Thymus (tissue), 11 donors: ENCODE measurements around the gene TMEM175. TPM values are rescaled to one million over a fixed set of nuclear protein-coding genes. Genes with fewer than 3 reads are reported as not detected.

Experiments
- DNase-seq, 9 donors: peaks; one replicate each; pipeline ENCODE4 v3.0.0-alpha.2; 2013; ENCODE audit warnings: low spot score in 9 of 9, low read depth in 6 of 9, missing footprints in 1 of 9
- H3K27ac ChIP-seq, 2 donors: one replicate each; pipeline ENCODE4 v1.5.1; 2013; ENCODE audit warnings: control low read depth in 1 of 2, low read depth in 1 of 2, low read length in 1 of 2, mild to moderate bottlenecking in 1 of 2, moderate library complexity in 1 of 2
- H3K27me3 ChIP-seq, 2 donors: one replicate each; pipeline ENCODE4 v1.5.1; 2013; ENCODE audit warnings: low read length in 1 of 2; ENCODE audit not compliant: control insufficient read depth in 2 of 2, insufficient read depth in 1 of 2
- H3K36me3 ChIP-seq, 2 donors: one replicate each; pipeline ENCODE4 v1.5.1; 2013; ENCODE audit warnings: low read length in 1 of 2, mild to moderate bottlenecking in 1 of 2, moderate library complexity in 1 of 2; ENCODE audit not compliant: control insufficient read depth in 2 of 2, insufficient read depth in 2 of 2
- H3K4me1 ChIP-seq, 2 donors: one replicate each; pipeline ENCODE4 v1.5.1; 2013; ENCODE audit warnings: low read length in 2 of 2; ENCODE audit not compliant: control insufficient read depth in 2 of 2, insufficient read depth in 2 of 2
- H3K4me3 ChIP-seq, 2 donors: one replicate each; pipeline ENCODE4 v1.5.1; 2013; ENCODE audit warnings: low read length in 2 of 2, control low read depth in 1 of 2, mild to moderate bottlenecking in 1 of 2
- H3K9me3 ChIP-seq, 2 donors: one replicate each; pipeline ENCODE4 v1.5.1; 2013; ENCODE audit warnings: low read length in 1 of 2, mild to moderate bottlenecking in 1 of 2; ENCODE audit not compliant: control insufficient read depth in 2 of 2, insufficient read depth in 1 of 2
- WGBS: extraction: QIAGEN DNeasy Blood & Tissue Kit; methylation state at CpG from one replicate; pipeline ENCODE4 v1.1.7; 2013; 5-methylcytosine and 5-hydroxymethylcytosine counted together
- polyA plus RNA-seq: library from polyadenylated mRNA; stranded (reverse); fragments of 200-250 nt; gene quantifications from one replicate; pipeline ENCODE4 v1.2.3, GENCODE V29; 2013
- total RNA-seq: library from RNA; stranded (reverse); fragments of 120-200 nt; gene quantifications from one replicate; pipeline ENCODE4 v1.2.4, GENCODE V29; 2013
- donor health status: healthy.

TMEM175 gene
- total and polyA plus RNA-seq, 2 donors = 10.9 to 87.1 TPM

- Histone ChIP-seq H3K36me3 (no peaks in the 10 kb centered on the region), H3K27me3 (peaks cover 76 to 96% of the 10 kb centered on the region in 2 donors), H3K9me3 (no peaks in the 10 kb centered on the region), H3K4me3 (no peak overlapping the region), H3K4me1 (peaks cover 0 to 2% of the 10 kb centered on the region in 2 donors), H3K27ac (no peak overlapping the region)
- no peak for DNase-seq
- WGBS = 76% methylated on average over 18 of the region's 18 CpGs
Measured at GRCh38 chr4:999882-1000425, 67.7 kb downstream of the TMEM175 start.

GRCh38 chr4:1000686-1001260 lies 68.5 kb downstream of the TMEM175 start:
- Histone ChIP-seq H3K4me1 (peaks cover 0 to 2% of the 10 kb centered on the region in 2 donors), H3K36me3 (no peaks in the 10 kb centered on the region), H3K4me3 (no peak overlapping the region), H3K27me3 (peaks cover 81 to 97% of the 10 kb centered on the region in 2 donors), H3K9me3 (no peaks in the 10 kb centered on the region), H3K27ac (no peak overlapping the region)
- WGBS = 96% methylated on average over 15 of the region's 15 CpGs
- no peak for DNase-seq

- no peak overlapping the region for H3K4me3 ChIP-seq
- peaks cover 74 to 95% of the 10 kb centered on the region in 2 donors for H3K27me3 ChIP-seq
- 29% methylated on average over 48 of the region's 48 CpGs for WGBS
- peaks cover 0 to 2% of the 10 kb centered on the region in 2 donors for H3K4me1 ChIP-seq
- no peak overlapping the region for H3K27ac ChIP-seq
- no peak for DNase-seq
- H3K36me3 ChIP-seq = no peaks in the 10 kb centered on the region
- no peaks in the 10 kb centered on the region for H3K9me3 ChIP-seq
Measured at GRCh38 chr4:1001561-1002130, 69.4 kb downstream of the TMEM175 start.

- H3K4me3 ChIP-seq = no peak overlapping the region
- H3K27me3 ChIP-seq = peaks cover 71 to 95% of the 10 kb centered on the region in 2 donors
- whole genome bisulfite sequencing = 7% methylated on average over 54 of the region's 54 CpGs
- H3K27ac ChIP-seq = no peak overlapping the region
- no peaks in the 10 kb centered on the region for H3K36me3 ChIP-seq
- no peak for DNase-seq
- H3K4me1 ChIP-seq = peaks cover 0 to 2% of the 10 kb centered on the region in 2 donors
- H3K9me3 ChIP-seq = peaks cover 0 to 2% of the 10 kb centered on the region in 2 donors
Measured at GRCh38 chr4:1002131-1002630, 69.9 kb downstream of the TMEM175 start.

- Histone ChIP-seq H3K27me3 (peaks cover 67 to 95% of the 10 kb centered on the region in 2 donors), H3K9me3 (peaks cover 0 to 2% of the 10 kb centered on the region in 2 donors), H3K27ac (no peak overlapping the region), H3K4me1 (peaks cover 0 to 2% of the 10 kb centered on the region in 2 donors), H3K36me3 (no peaks in the 10 kb centered on the region), H3K4me3 (no peak overlapping the region)
- DNase-seq = no peak
- 5% methylated on average over 75 of the region's 75 CpGs for WGBS
Measured at GRCh38 chr4:1002631-1003251, 70.5 kb downstream of the TMEM175 start.

- peaks cover 66 to 95% of the 10 kb centered on the region in 2 donors for H3K27me3 ChIP-seq
- 38% methylated on average over 63 of the region's 63 CpGs for WGBS
- peaks cover 2 to 3% of the 10 kb centered on the region in 2 donors for H3K4me1 ChIP-seq
- H3K27ac ChIP-seq = no peak overlapping the region
- no peaks in the 10 kb centered on the region for H3K36me3 ChIP-seq
- no peak overlapping the region for H3K4me3 ChIP-seq
- no peak for DNase-seq
- H3K9me3 ChIP-seq = peaks cover 0 to 2% of the 10 kb centered on the region in 2 donors
Measured at GRCh38 chr4:1003271-1004070, 71.2 kb downstream of the TMEM175 start.

- no peak overlapping the region for H3K27ac ChIP-seq
- H3K4me3 ChIP-seq = no peak overlapping the region
- peaks cover 0 to 2% of the 10 kb centered on the region in 2 donors for H3K9me3 ChIP-seq
- DNase-seq = no peak
- H3K36me3 ChIP-seq = no peaks in the 10 kb centered on the region
- 96% methylated on average over 13 of the region's 13 CpGs for WGBS
- peaks cover 70 to 95% of the 10 kb centered on the region in 2 donors for H3K27me3 ChIP-seq
- peaks cover 7 to 9% of the 10 kb centered on the region in 2 donors for H3K4me1 ChIP-seq
Measured at GRCh38 chr4:1004071-1004418, 71.8 kb downstream of the TMEM175 start.

- no peak for DNase-seq
- H3K4me1 ChIP-seq = peaks cover 10 to 13% of the 10 kb centered on the region in 2 donors
- peaks cover 2% of the 10 kb centered on the region in 2 donors for H3K9me3 ChIP-seq
- no peaks in the 10 kb centered on the region for H3K36me3 ChIP-seq
- 94% methylated on average over 25 of the region's 25 CpGs for WGBS
- H3K27ac ChIP-seq = no peak overlapping the region
- no peak overlapping the region for H3K4me3 ChIP-seq
- peaks cover 74 to 92% of the 10 kb centered on the region in 2 donors for H3K27me3 ChIP-seq
Measured at GRCh38 chr4:1004557-1005485, 72.6 kb downstream of the TMEM175 start.
